Breast epithelium (tissue), 4 donors: ENCODE measurements around the gene MAML3. TPM values are rescaled to one million over a fixed set of nuclear protein-coding genes. Genes with fewer than 3 reads are reported as not detected.

Experiments
- DNase-seq, 2 donors: peaks; one replicate each; pipeline ENCODE4 v3.0.0-alpha.2; 2019; ENCODE audit warnings: low spot score in 2 of 2
- H3K27ac ChIP-seq, 2 donors: fragments of 200-600 bp; sonication (generic) in 1 of 2; one replicate each; pipeline ENCODE4 v1.5.1; 2016 to 2019; ENCODE audit warnings: mild to moderate bottlenecking in 1 of 2
- H3K27me3 ChIP-seq, 2 donors: fragments of 200-600 bp; sonication (generic) in 1 of 2; one replicate each; pipeline versions ENCODE4 v1.5.1 to v1.6.0; 2017 to 2019; ENCODE audit warnings: control low read depth in 1 of 2, mild to moderate bottlenecking in 1 of 2
- H3K36me3 ChIP-seq: fragments of 200-600 bp; one replicate; pipeline ENCODE4 v1.5.1; 2019
- H3K4me1 ChIP-seq, 2 donors: fragments of 200-600 bp; sonication (generic); one replicate each; pipeline ENCODE4 v1.5.1; 2016 to 2019; ENCODE audit warnings: control low read depth in 1 of 2
- H3K4me3 ChIP-seq, 3 donors: fragments of 200-600 bp; sonication (generic); 1 replicate in 2 of 3; 2 replicates in 1 of 3; pipeline ENCODE4 v1.5.1; 2016 to 2019; ENCODE audit warnings: mild to moderate bottlenecking in 3 of 3, moderate library complexity in 2 of 3
- H3K9me3 ChIP-seq, 2 donors: fragments of 200-600 bp; sonication (generic) in 1 of 2; one replicate each; pipeline ENCODE4 v1.5.1; 2016 to 2019; ENCODE audit warnings: control low read depth in 1 of 2
- POLR2A ChIP-seq: fragments of 450-650 bp; IDR thresholded peaks from one replicate; pipeline ENCODE4 v1.6.1; 2016; ENCODE audit warnings: antibody characterized with exemption, mild to moderate bottlenecking, moderate library complexity
- POLR2AphosphoS5 ChIP-seq, 3 donors: sonication (generic); formaldehyde crosslinking; IDR thresholded peaks; one replicate each; pipeline ENCODE4 v1.6.1; 2017; ENCODE audit warnings: antibody characterized with exemption in 3 of 3
- intact Hi-C: fragments of 100-400 bp; cut with DNase I; formaldehyde crosslinking; loops from one replicate; pipeline ENCODE4 v1.15.1; 2023; ENCODE audit warnings: low total_unique reads
- total RNA-seq, 3 donors: library from RNA; depleted of rRNA; stranded (reverse); fragments of >200 nt; gene quantifications; one replicate each; pipeline ENCODE4 v1.1.0, GENCODE V29; 2016
- TF ChIP-seq, protein P1 (sequence below), 3 donors: fragments of 450-650 bp; IDR thresholded peaks; one replicate each; pipeline ENCODE4 v1.5.1; 2016 to 2017; ENCODE audit warnings: antibody characterized with exemption in 3 of 3, mild to moderate bottlenecking in 3 of 3, moderate library complexity in 3 of 3

Gene MAML3
- total RNA-seq, 3 donors from 2014 or later = 5.0 to 16.8 (median 11.1) TPM

DNA sequence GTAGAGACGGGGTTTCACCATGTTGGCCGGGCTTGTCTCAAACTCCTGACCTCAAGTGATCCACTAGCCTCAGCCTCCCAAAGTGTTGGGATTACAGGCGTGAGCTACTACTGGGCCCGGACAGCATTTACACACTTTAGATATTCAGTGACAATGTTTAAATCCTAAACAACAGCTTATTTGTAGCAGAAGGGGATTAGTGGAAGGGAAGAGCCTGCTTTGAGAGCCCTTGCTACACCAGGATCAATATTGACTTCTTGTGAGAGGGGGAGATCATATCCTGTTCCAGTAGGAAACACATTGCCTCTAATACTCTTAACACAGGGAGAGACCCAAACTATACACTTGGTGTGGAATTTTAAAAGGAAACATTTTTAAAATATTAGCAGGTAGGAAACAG, 481.3 kb downstream of the MAML3 start:
- intact Hi-C loops = no loop called here
- no peak for TF ChIP-seq POLR2AphosphoS5 (IDR thresholded peaks at IDR 0.05)
- no peak for TF ChIP-seq POLR2A
- TF ChIP-seq, protein P1, sequence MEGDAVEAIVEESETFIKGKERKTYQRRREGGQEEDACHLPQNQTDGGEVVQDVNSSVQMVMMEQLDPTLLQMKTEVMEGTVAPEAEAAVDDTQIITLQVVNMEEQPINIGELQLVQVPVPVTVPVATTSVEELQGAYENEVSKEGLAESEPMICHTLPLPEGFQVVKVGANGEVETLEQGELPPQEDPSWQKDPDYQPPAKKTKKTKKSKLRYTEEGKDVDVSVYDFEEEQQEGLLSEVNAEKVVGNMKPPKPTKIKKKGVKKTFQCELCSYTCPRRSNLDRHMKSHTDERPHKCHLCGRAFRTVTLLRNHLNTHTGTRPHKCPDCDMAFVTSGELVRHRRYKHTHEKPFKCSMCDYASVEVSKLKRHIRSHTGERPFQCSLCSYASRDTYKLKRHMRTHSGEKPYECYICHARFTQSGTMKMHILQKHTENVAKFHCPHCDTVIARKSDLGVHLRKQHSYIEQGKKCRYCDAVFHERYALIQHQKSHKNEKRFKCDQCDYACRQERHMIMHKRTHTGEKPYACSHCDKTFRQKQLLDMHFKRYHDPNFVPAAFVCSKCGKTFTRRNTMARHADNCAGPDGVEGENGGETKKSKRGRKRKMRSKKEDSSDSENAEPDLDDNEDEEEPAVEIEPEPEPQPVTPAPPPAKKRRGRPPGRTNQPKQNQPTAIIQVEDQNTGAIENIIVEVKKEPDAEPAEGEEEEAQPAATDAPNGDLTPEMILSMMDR (IDR thresholded peaks at IDR 0.05) = no peak
- H3K27me3 ChIP-seq = no peaks in the 10 kb centered on the region
- no peaks in the 10 kb centered on the region for H3K9me3 ChIP-seq
- H3K27ac ChIP-seq = no peak overlapping the region
- no peak overlapping the region for H3K4me3 ChIP-seq
- H3K4me1 ChIP-seq = no peaks in the 10 kb centered on the region
- no peak for DNase-seq
- H3K36me3 ChIP-seq = no peaks in the 10 kb centered on the region

- intact Hi-C loops = no loop called here
- Histone ChIP-seq H3K27ac (no peak overlapping the region), H3K4me3 (no peak overlapping the region), H3K9me3 (no peaks in the 10 kb centered on the region), H3K4me1 (no peaks in the 10 kb centered on the region), H3K27me3 (no peaks in the 10 kb centered on the region), H3K36me3 (no peaks in the 10 kb centered on the region)
- DNase-seq = no peak
- TF ChIP-seq POLR2A = no peak
- no peak for TF ChIP-seq POLR2AphosphoS5 (IDR thresholded peaks at IDR 0.05)
- TF ChIP-seq, protein P1 (IDR thresholded peaks at IDR 0.05) = no peak
These were observed 481.8 kb downstream of the MAML3 start for GRCh38 chr4:139672215-139672614.

DNA sequence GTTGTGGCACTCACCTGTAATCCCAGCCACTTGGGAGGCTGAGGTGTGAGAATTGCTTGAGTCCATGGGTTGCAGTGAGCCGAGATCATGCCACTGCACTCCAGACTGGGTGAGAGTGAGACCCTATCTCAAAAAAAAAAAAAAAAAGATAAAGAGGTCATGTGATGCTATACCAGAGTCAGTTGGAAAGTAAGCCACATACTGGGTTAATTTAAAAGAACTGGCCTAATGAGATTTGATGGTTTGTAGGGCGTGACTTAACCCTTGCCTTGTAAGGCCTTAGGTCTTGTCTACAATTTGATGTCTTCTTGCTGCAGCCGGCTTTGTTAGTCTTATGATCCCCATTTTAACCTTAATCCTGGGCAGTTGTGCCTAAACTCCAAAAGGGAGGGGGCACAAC, 483.2 kb downstream of the MAML3 start:
- Histone ChIP-seq H3K27me3 (no peaks in the 10 kb centered on the region), H3K4me3 (no peak overlapping the region), H3K36me3 (no peaks in the 10 kb centered on the region), H3K27ac (no peak overlapping the region), H3K9me3 (no peaks in the 10 kb centered on the region), H3K4me1 (no peaks in the 10 kb centered on the region)
- no peak for DNase-seq
- intact Hi-C loops = no loop called here
- TF ChIP-seq POLR2A (no peak), POLR2AphosphoS5 (IDR thresholded peaks at IDR 0.05) (no peak)
- TF ChIP-seq, protein P1 (IDR thresholded peaks at IDR 0.05) = no peak

- TF ChIP-seq, protein P1 (IDR thresholded peaks at IDR 0.05) = no peak
- TF ChIP-seq POLR2AphosphoS5 (IDR thresholded peaks at IDR 0.05) (no peak), POLR2A (no peak)
- Histone ChIP-seq H3K9me3 (no peaks in the 10 kb centered on the region), H3K27ac (no peak overlapping the region), H3K4me3 (no peak overlapping the region), H3K36me3 (no peaks in the 10 kb centered on the region), H3K4me1 (no peaks in the 10 kb centered on the region), H3K27me3 (no peaks in the 10 kb centered on the region)
- DNase-seq = no peak
- intact Hi-C loops = no loop called here
These were observed 484.1 kb downstream of the MAML3 start for GRCh38 chr4:139669890-139670289.

DNA sequence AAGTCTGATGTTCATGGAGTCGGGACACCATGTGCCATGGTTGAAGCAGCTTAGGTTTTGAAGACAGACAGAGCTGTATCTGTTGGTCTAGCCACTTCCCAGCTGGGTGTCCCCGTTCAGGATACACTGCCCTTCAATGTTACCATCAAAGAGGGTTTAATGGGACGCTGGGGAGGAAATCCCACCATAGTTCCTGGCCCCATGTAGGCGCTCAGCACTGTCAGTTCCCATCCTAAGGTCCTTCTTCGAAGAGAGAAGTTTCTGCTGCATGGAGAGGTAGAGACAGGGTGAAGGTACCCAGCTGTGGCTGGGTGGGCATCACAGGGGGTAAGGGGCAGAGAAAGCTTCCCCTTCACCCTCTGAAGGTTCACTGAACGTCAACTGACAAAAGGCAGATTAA, 484.6 kb downstream of the MAML3 start:
- Histone ChIP-seq H3K4me1 (no peaks in the 10 kb centered on the region), H3K9me3 (no peaks in the 10 kb centered on the region)
- intact Hi-C loops = no loop called here

More for the DNA sequence above, 484.6 kb downstream of the MAML3 start:
- Histone ChIP-seq H3K36me3 (no peaks in the 10 kb centered on the region), H3K27ac (no peak overlapping the region), H3K27me3 (no peaks in the 10 kb centered on the region), H3K4me3 (no peak overlapping the region)
- TF ChIP-seq POLR2A (no peak), POLR2AphosphoS5 (IDR thresholded peaks at IDR 0.05) (no peak)
- TF ChIP-seq, protein P1 (IDR thresholded peaks at IDR 0.05) = no peak
- no peak for DNase-seq
